ENCODE measurements around the gene SP6. TPM values are rescaled to one million over a fixed set of nuclear protein-coding genes. Genes with fewer than 3 reads are reported as not detected.

Gene SP6
- total RNA-seq, 4 donors from 2014 or later, result 0.74 to 1.7 (median 1.2) TPM

DNA sequence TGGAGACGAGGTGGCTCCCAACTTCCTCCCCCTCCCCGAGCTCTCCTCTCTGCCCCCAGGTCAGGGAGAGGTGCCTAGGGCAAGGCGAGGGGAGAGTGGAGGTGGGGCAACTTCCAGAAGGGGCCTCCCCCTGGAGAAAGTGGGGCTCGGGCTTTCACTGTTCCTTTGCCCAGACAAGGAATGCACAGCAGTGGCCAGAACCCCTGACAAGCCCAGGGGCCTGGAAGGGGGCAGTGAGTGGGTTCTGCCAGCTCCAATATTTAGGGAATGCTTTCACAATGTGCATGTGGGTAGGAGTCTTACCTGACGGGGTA, 33.4 kb upstream of the SP6 start:
- ATAC-seq (ENCODE audit: low FRiP score), result no peak

DNA sequence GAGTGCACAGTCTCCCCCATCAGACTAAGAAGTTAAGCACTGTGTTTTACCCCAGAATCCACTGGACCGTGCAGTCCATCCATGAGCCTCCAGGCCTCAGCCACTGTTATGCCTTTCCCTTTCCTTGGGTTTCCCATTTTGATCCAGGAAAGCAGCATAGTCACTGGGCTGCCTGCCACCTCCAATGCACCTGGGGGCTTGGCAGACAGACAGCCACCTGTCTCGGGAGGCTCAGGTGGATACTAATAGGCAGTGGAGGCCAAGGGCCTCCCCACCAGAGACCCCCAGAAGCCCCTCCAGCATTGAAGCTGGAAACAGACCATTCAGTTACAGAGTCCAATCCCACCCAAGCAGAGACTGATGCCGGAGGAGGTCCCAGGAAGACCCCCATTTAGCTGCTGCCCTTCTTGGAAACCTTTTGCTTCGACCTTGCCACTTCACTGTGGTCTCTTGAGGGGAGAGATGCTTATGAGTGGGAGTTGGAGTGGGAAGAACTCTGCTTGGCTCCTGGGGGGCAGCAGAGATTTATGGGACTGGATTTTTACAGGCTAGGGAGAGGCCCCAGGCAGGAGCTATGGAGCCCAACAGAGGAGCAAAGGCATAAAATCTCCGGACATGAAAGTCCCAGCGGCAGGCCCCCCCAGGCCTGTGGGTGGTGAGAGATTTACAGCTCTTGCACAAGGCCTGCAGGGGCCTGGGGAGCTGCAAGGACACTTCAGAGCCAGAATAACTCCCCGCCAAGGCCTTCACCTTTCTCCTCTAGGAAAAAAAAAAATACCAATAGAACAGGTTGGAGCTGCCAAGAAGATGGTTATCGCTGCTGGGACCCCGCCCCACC, 32.8 kb upstream of the SP6 start:
- DNase-seq (ENCODE audit: low spot score) (no peak), ATAC-seq (ENCODE audit: low FRiP score) (no peak)
- TF ChIP-seq CTCF (IDR thresholded peaks at IDR 0.05), result no peak

More for the DNA sequence above, 33.4 kb upstream of the SP6 start:
- no peak for DNase-seq (ENCODE audit: low spot score)
- TF ChIP-seq CTCF (IDR thresholded peaks at IDR 0.05), result no peak

DNA sequence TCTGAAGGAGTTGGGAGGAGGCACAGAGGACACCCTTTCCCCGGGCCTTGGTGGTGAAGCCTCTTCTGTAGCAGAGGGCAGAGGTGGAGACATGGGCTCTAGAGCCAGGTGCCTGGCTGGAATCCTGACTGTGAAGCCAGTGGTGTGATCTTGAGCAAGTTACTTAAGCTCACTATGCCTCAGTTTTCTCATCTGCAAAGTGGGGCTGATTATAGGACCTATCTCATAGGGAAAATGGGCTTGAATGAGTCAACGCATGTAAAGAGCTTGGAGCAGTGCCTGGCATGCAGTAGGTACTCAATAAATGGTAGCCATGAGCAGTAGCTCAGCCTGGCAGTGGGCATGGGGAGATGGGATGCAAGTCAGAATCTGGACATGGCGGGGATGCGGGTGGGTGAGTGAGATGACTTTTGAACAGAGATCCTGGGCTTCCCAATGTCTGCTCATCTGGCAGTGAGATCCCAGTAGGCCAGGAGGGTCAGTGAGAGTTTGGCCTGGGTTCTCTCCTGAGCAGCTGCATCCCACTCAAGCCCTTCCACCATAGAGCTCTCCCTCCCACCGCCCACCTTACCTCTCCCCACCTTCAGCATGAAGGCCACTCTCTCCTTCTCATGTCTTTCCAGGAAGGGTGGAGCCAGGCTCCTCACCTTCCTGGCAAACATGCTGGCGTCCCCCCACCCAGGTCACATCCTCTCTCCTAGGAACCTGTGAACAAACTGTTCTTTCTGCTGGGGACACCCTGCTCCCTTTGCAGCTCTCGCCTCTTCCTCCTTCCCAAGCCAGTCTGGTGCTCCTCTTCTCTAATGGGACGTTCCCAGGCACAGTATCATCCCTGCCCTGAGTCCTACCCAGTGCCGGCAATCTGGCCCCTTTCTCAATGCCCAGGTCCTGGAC, 32.0 kb upstream of the SP6 start:
- TF ChIP-seq CTCF (IDR thresholded peaks at IDR 0.05), result no peak
- ATAC-seq (ENCODE audit: low FRiP score) (peak; percentile 17), DNase-seq (ENCODE audit: low spot score) (no peak)

DNA sequence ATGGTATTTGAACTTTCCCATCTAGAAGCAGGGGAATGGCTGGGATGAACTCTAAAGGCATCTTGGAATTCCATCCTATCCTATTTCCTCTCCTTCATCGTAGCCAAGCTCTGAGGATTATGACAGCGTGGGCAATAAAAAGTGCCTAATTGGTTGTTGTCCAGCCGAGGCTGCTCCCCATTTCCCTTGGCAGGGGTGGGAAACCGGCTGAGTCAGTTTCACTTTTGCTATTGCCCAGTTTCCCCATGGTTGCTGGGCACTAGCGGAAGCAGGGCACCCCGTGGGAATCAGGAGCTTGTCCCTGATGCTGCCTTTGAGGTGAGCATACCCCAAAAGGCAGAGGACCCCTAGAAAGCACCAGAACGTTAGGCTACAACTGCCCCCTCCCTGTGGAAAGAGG, 31.3 kb upstream of the SP6 start:
- peak; percentile 73 for ATAC-seq (ENCODE audit: low FRiP score)
- no peak for DNase-seq (ENCODE audit: low spot score)
- TF ChIP-seq CTCF (IDR thresholded peaks at IDR 0.05), result no peak

- TF ChIP-seq CTCF (IDR thresholded peaks at IDR 0.05), result no peak
- ATAC-seq (ENCODE audit: low FRiP score) (no peak), DNase-seq (ENCODE audit: low spot score) (no peak)
Measured at GRCh38 chr17:47879776-47880454, 29.0 kb upstream of the SP6 start.

GRCh38 chr17:47879028-47879585, 28.1 kb upstream of the SP6 start:
- DNase-seq (ENCODE audit: low spot score) (no peak), ATAC-seq (ENCODE audit: low FRiP score) (no peak)
- TF ChIP-seq CTCF (IDR thresholded peaks at IDR 0.05), result no peak

All from omental fat pad (tissue), 4 donors.